Keratinocyte (primary cell): ENCODE results near the gene BAIAP2. TPM values are rescaled to one million over a fixed set of nuclear protein-coding genes. Genes with fewer than 3 reads are reported as not detected.

Experiments used
- DNase-seq: peaks from one replicate; pipeline ENCODE4 v3.0.0-alpha.2; 2011; ENCODE audit warnings: low read depth, missing footprints, low spot score
- FAIRE-seq: peaks from 2 replicates; lab custom pipeline; 2011; peaks lifted over from hg19 to GRCh38; lab: Jason Lieb, UNC
- H2AFZ ChIP-seq: 2 replicates; pipeline ENCODE4 v1.6.0; 2012; ENCODE audit warnings: low read length, control low read depth, inconsistent platforms; ENCODE audit not compliant: control insufficient read depth
- H3K27ac ChIP-seq: 2 replicates; pipeline ENCODE4 v1.5.1; 2011; ENCODE audit warnings: low read length; ENCODE audit not compliant: control insufficient read depth, insufficient read depth
- H3K27me3 ChIP-seq: 3 replicates; pipeline ENCODE4 v1.6.0; 2011; ENCODE audit warnings: low read length; ENCODE audit not compliant: control insufficient read depth, insufficient read depth; ENCODE audit errors: extremely low read depth
- H3K36me3 ChIP-seq, 2 experiments: 2 replicates in 1 of 2; 3 replicates in 1 of 2; pipeline ENCODE4 v1.5.1; 2011; ENCODE audit warnings: low read length in 2 of 2, mild to moderate bottlenecking in 1 of 2; ENCODE audit not compliant: control insufficient read depth in 2 of 2, insufficient read depth in 2 of 2; ENCODE audit errors: extremely low read depth in 1 of 2
- H3K4me1 ChIP-seq: 3 replicates; pipeline ENCODE4 v1.5.1; 2011; ENCODE audit warnings: low read length; ENCODE audit not compliant: control insufficient read depth, insufficient read depth; ENCODE audit errors: extremely low read depth
- H3K4me2 ChIP-seq: 3 replicates; pipeline ENCODE4 v1.6.0; 2011; ENCODE audit warnings: low read depth, low read length; ENCODE audit not compliant: control insufficient read depth, insufficient read depth; ENCODE audit errors: extremely low read depth
- H3K4me3 ChIP-seq, 3 experiments: fragments of 200-600 bp in 1 of 3; sonication (generic) in 1 of 3; 2 replicates in 2 of 3; 3 replicates in 1 of 3; pipeline ENCODE4 v1.5.1; 2011 to 2016; ENCODE audit warnings: low read length in 3 of 3, mild to moderate bottlenecking in 3 of 3, control low read depth in 2 of 3, inconsistent platforms in 1 of 3, low read depth in 1 of 3, mixed read lengths in 1 of 3, mixed run types in 1 of 3, moderate library complexity in 1 of 3; ENCODE audit not compliant: control insufficient read depth in 2 of 3, insufficient read depth in 2 of 3; ENCODE audit errors: extremely low read depth in 1 of 3
- H3K79me2 ChIP-seq: 2 replicates; pipeline ENCODE4 v1.6.0; 2012; ENCODE audit warnings: low read length; ENCODE audit not compliant: control insufficient read depth, insufficient read depth
- H3K9ac ChIP-seq: 3 replicates; pipeline ENCODE4 v1.6.0; 2011; ENCODE audit warnings: low read length; ENCODE audit not compliant: control insufficient read depth, insufficient read depth; ENCODE audit errors: extremely low read depth
- H3K9me1 ChIP-seq: 3 replicates; pipeline ENCODE4 v1.6.0; 2011; ENCODE audit warnings: low read length; ENCODE audit not compliant: control insufficient read depth, insufficient read depth; ENCODE audit errors: extremely low read depth
- H3K9me3 ChIP-seq: 2 replicates; pipeline ENCODE4 v1.5.1; 2012; ENCODE audit warnings: low read depth, low read length; ENCODE audit not compliant: control insufficient read depth
- H4K20me1 ChIP-seq: 3 replicates; pipeline ENCODE4 v1.6.0; 2011; ENCODE audit warnings: low read length; ENCODE audit not compliant: control insufficient read depth, insufficient read depth; ENCODE audit errors: extremely low read depth
- CTCF ChIP-seq, 3 experiments: IDR thresholded peaks in 1 of 3; conservative IDR thresholded peaks in 1 of 3; optimal IDR thresholded peaks in 1 of 3; 2 replicates in 2 of 3; 3 replicates in 1 of 3; pipeline versions ENCODE3 to v1.5.1; 2011; ENCODE audit warnings: low read length in 3 of 3, mild to moderate bottlenecking in 3 of 3, moderate library complexity in 2 of 3, control low read depth in 1 of 3, inconsistent platforms in 1 of 3; ENCODE audit not compliant: insufficient read depth in 2 of 3; ENCODE audit errors: extremely low read depth in 1 of 3
- EZH2 ChIP-seq: IDR thresholded peaks from one replicate; pipeline ENCODE4 v1.6.1; 2012; ENCODE audit warnings: inconsistent platforms, mild to moderate bottlenecking, low read length, moderate library complexity
- dilution Hi-C: fragments of 300-500 bp; cut with MboI; formaldehyde crosslinking; loops from one replicate; pipeline ENCODE4 v1.7.0; 2020; ENCODE audit warnings: low sequenced_read_pairs; ENCODE audit not compliant: extremely low pct_ligation_motif_present
- polyA plus RNA-seq, 5 experiments: library from polyadenylated mRNA; depleted of rRNA in 3 of 5; stranded (reverse) in 3 of 5; stranded (forward) in 1 of 5; unstranded in 1 of 5; fragments of >200 nt; gene quantifications; 1 replicate in 1 of 5; 2 replicates in 3 of 5; 3 replicates in 1 of 5; pipeline versions ENCODE4 v1.2.1 to v1.2.3, GENCODE V29; 2011 to 2012; ENCODE audit warnings: missing spikeins in 2 of 5, low read depth in 1 of 5, low replicate concordance in 1 of 5

Gene BAIAP2
- polyA plus RNA-seq, 1 donor (not counting 4 experiments of a cell fraction or from before 2014, with no cell fraction given): 56.7 TPM

DNA sequence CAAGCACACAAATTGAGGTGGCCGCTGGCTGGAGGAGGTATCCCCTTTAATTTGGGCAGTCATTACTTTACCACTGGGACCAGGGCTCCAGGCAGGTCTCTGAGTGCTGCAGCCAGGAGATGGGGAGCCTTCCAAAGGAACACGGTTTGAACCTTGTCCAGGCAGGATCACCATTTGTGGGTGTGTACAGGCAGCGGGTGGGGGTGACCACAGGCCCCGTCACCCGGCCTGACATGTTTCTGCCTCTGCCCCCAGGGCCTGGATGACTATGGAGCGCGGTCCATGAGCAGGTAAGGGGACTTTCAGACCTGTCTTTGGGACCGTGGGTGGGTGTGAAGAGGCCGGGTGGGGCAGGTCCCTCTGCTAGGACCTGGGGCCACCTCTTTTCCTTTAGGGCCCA is 73.3 kb downstream of the BAIAP2 start:
- TF ChIP-seq CTCF (optimal IDR thresholded peaks at IDR 0.05 in 1 of 3, IDR thresholded peaks at IDR 0.05 in 1 of 3, conservative IDR thresholded peaks at IDR 0.05 in 1 of 3; ENCODE audit: extremely low read depth in 1 of 3, insufficient read depth in 2 of 3, low read length in 3 of 3): no peak
- no peak for TF ChIP-seq EZH2
- Histone ChIP-seq H3K4me1 (peaks cover 3% of the 10 kb centered on the region), H3K27ac (no peak overlapping the region), H3K9me1 (no peaks in the 10 kb centered on the region), H3K36me3 (peaks cover 34 to 36% of the 10 kb centered on the region in 2 experiments), H3K79me2 (no peaks in the 10 kb centered on the region), H3K9me3 (no peaks in the 10 kb centered on the region), H4K20me1 (no peaks in the 10 kb centered on the region), H3K4me3 (no peak overlapping the region), H2AFZ (no peak overlapping the region), H3K27me3 (no peaks in the 10 kb centered on the region), H3K4me2 (no peak overlapping the region), H3K9ac (no peak overlapping the region)
- DNase-seq: no peak
- FAIRE-seq: no peak
- dilution Hi-C loops: no loop called here

DNA sequence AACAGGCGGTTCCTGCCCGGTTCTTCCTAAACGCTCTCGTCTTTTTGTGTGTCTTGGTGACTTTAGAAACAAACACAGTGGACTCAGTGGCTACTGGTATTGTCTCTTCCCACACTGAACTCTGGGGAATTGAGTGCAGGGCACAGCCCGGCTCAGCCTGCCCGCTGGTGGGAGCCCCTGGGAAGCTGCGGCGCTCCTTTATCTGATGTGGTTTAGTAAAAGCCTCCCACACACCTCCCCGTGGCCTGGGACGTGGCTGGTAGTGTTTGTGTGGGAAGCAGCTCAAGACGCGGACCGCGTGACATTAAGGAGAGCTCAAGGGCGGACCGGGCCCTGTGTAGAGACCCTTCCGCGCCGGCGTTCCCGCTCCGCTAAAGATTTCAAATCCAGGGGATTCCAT is 75.0 kb downstream of the BAIAP2 start:
- H3K4me1 ChIP-seq: peaks cover 3% of the 10 kb centered on the region
- H3K36me3 ChIP-seq: peaks cover 22 to 31% of the 10 kb centered on the region in 2 experiments
- H3K4me2 ChIP-seq: no peak overlapping the region
- no peak for DNase-seq
- no peak overlapping the region for H2AFZ ChIP-seq
- no peak for FAIRE-seq
- no peaks in the 10 kb centered on the region for H3K79me2 ChIP-seq
- H3K27me3 ChIP-seq: no peaks in the 10 kb centered on the region
- dilution Hi-C loops: no loop called here
- H3K27ac ChIP-seq: no peak overlapping the region
- H3K9me3 ChIP-seq: no peaks in the 10 kb centered on the region
- no peak for TF ChIP-seq CTCF (optimal IDR thresholded peaks at IDR 0.05 in 1 of 3, IDR thresholded peaks at IDR 0.05 in 1 of 3, conservative IDR thresholded peaks at IDR 0.05 in 1 of 3; ENCODE audit: extremely low read depth in 1 of 3, insufficient read depth in 2 of 3, low read length in 3 of 3)
- TF ChIP-seq EZH2: no peak
- H3K4me3 ChIP-seq: no peak overlapping the region
- H3K9ac ChIP-seq: no peak overlapping the region
- peaks cover 7% of the 10 kb centered on the region for H4K20me1 ChIP-seq
- no peaks in the 10 kb centered on the region for H3K9me1 ChIP-seq
